Hepatic stellate cell (primary cell): ENCODE results near the gene RNF113B.

Source experiments
- DNase-seq: peaks from one replicate; pipeline ENCODE4 v3.0.0; 2011; ENCODE audit warnings: low spot score

The RNF113B gene

DNA sequence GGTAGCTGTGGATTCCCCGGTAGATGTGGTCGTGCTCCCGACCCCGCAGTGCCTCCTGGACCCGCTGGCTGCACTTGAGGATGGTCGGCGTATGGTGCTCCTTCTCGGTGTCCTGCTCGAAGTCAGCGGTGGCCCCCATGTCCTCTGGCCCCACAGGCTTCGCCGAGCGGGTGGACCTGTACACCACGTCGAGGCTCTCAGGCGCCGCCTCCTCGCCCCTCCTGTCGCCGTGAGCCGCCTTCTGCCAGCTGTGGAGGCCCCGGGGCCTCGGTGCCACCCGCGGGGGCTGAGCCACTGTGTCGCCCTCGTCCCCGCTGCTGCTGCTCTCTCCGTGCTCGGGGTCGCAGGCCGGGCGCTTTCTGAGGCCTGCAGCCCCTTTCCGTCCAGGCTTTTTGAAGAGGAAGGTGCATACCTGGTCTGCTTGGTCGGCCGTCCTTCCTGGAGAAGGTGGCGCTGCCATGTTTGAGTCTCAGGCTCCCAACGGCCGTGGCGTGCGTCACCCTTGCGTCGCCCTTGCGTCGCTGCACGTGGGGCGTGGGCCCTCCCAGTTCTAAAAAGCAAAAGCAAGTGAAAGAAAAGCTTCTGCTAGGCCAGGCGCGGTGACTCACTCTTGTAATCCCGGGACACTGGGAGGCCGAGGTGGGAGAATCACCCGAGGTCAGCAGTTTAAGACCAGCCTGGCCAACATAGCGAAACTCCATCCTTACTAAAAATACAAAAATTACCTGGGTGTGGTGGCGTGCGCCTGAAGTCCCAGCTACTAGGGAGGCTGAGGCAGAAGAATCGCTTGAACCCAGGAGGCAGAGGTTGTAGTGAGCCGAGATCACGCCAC lies at the start of gene RNF113B:
Gene RNF113B (minus strand): TSS at position 493 of the 832 bp plus-strand sequence. CDS start 33 bp downstream, at position 460.
- no peak for DNase-seq

DNA sequence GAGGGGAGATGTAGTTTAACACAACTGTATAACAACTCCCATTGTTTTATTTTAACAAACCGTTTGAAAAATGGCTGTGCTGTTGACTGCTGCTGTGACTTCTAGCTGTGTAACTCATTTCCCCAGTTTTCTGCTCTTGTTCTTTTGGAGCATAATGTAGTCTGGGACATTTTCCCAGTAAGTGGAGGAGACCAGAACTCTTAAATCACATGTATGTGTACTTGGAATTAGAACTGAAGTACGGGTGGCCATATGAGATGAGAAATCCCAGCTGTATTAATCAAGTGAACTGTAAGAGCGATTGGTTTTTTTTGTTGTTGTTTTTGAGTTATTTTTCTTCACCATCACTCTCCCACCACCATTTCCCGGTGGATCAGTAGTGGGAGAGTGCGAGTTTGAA lies 49.4 kb upstream of the RNF113B start:
- DNase-seq: no peak

GRCh38 chr13:98225036-98225940 lies 48.2 kb upstream of the RNF113B start:
- DNase-seq: no peak

- no peak for DNase-seq
Observed at GRCh38 chr13:98224557-98224956, 47.5 kb upstream of the RNF113B start.

DNA sequence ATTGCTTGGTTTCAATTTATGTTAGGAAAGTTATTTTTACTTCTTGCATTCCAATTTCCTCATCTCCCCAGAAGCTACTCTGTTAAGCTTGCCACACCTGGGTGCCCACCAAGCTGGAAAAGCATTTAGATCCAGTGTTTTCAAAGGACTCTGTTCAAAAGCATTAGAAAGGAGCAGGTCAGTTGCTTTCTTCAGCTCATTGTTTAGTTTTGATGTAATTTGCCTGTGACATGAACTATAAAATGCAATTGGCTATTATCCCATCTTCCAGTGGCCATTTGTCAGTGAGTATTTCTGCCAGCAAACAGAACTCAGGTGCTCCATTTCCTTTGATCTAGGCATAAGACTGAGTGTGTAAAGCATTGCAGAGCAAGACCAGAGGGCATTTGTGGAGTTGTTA lies 46.7 kb upstream of the RNF113B start:
- no peak for DNase-seq

DNA sequence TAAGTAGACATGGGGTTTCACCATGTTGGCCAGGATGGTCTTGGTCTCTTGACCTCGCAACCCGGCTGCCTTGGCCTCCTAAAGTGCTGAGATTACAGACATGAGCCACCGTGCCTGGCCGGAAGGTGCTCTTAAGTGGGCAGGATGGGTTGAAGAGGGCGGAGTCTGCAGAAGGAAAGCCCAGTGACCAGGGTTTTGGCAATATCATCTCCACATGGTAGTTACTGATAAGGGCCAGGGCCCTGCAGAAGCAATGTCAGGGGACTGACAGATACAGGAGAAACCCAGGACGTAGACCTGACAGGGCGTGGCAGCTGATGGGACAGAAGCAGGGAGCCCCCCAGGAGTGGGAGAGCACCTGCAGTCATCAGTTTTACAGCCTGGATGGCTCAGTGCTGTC lies 45.7 kb upstream of the RNF113B start:
- no peak for DNase-seq

DNA sequence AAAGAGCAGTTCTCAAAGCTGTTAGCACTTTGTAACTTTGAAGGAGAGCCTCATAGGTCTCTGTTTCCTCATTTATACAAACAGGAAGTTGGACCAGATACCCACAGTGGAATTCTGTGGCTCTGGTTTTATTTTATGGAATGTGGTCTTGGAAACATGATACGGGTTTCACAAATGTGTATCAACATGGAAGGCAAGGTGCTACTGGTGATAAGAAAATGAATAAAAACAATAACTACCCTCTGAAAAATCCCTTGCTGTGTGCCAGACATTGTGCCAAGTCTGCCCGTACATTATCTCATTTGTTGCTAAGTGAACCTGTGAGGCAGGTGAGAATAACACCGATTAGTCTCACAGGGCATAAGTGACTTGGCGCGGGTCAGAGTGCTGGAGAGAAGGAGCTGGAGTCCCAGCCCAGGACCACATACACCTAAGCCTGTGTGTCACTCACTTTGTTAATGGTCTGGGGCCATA lies 45.0 kb upstream of the RNF113B start:
- DNase-seq: peak; percentile 54

DNA sequence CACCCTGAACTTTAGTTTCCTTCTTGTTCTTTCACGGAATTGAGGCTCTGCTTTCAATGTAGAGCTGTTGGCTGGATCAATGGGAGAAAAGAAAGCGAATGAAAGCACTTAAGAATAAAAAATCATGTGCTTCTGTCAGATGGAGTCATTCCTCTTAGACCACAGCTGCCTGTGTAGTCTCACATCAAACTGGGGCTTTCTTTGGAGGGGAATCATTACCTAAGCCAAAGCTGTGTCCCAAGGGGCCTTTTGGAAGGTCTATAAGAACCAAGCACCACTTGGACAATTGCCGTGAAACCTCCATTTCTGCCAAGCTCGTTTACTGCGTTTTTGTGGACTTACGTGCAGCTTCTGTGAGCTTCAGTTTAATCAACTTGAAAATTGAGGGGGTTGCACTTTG lies 44.2 kb upstream of the RNF113B start:
- DNase-seq: no peak

DNA sequence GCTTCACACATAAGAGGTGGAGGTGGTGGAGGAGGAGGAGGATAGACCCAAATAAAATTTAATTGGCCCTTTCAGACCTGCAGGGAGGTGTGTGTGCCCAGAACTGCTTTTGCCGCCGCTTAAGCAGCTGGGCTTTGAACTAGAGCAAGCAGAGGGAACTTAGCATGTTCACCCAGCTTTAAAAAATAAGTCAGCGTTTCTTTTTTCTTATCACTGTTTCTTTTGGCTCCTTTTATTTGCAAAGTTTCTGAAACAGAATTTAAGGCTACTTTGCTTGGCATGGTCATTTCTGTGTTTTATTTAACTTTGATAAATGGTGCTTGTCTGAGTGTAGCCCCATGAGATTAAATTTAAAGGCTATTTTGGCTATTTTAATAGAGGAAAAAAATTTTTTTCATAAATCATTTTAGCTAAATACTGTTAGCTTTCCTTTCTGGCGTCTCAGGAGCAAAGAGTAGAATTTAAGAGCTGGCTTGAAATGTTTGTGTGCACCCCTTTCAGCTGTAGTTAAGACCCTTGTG lies 43.3 kb upstream of the RNF113B start:
- DNase-seq: no peak

- DNase-seq: no peak
Observed at GRCh38 chr13:98219685-98220084, 42.6 kb upstream of the RNF113B start.

DNA sequence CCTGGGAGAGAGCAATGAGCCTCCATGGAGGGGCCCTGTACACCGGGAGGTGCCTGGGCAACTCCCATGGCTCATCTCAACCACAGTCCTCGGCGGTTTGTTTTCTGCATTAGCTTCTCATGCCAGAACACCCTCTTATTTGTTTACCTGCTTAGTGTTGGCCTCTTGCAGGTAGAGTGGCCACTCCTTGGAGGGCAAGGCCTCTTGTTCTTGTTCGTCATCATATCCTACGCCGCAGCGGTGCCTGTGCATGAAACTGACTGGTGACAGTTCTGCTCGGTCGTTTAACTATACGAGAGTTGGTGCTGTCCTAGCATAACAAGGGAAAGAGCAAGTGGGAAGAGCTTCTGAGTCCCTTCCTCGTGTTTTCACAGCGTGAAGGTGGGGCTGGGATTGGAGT lies 40.5 kb upstream of the RNF113B start:
- DNase-seq: no peak

- no peak for DNase-seq
Observed at GRCh38 chr13:98216711-98217285, 39.7 kb upstream of the RNF113B start.

DNA sequence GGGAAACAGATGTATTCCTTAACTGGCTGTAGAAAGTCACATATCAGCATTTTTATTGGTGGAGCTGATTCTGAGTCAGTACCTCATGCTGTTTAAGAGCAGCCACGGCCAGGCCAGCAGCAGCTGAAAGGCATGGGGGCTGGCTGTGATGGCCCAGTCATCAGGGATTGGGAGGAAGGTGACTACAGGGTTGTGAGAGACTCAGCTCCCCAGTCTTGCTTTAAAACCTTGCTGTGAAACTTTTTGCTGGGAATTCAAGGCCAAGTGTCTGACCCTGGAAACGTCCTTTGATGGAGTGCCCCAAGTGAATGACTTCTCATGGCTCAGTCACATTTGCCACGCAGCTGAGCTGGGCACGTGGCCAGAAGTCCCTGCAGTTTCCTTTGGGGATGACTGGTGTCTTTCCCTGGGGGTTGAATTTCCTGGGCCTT lies 39.1 kb upstream of the RNF113B start:
- peak; percentile 92 for DNase-seq

GRCh38 chr13:98215508-98215907 lies 38.4 kb upstream of the RNF113B start:
- DNase-seq: no peak

- no peak for DNase-seq
Observed at GRCh38 chr13:98214707-98215106, 37.6 kb upstream of the RNF113B start.

- DNase-seq: peak; percentile 59
Observed at GRCh38 chr13:98214008-98214643, 37.1 kb upstream of the RNF113B start.

DNA sequence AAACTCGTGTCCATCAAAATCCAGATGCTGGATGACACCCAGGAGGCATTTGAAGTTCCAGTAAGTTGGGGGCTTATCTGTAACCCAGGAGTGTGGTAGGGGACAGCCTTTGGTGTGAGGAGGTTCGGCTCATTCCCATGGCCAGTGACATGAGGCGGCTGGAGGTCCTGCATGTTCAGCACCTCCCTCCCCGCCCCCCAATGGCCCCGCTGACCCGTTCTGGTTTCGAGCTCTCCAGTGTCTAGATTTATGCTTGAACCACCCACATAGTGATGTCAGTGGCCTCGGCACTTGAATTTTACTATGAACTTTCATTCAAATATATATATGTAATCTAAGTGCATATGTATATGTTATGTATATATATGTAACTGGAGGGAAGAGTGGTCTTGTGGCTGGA lies 36.3 kb upstream of the RNF113B start:
- no peak for DNase-seq

DNA sequence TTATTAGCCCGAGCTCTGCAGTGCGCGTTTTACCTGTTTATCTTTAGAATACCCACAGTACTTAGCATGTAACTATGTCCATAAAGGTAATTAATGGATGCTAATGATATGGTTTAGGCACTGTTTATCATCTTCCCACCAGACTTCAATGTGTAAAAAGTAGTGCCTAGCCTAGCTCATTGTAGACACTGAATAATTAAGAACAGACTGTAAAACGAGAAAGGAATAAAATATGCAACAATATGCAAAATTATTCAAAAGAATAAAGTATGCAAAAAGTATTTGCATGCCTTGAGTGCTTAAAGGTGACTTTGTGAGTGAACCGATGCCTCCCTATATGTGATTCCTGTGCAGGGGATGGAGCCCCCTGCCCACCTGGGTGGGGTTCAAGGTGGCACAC lies 35.7 kb upstream of the RNF113B start:
- DNase-seq: no peak

- DNase-seq: no peak
Observed at GRCh38 chr13:98208606-98209005, 31.5 kb upstream of the RNF113B start.

- peak; percentile 47 for DNase-seq
Observed at GRCh38 chr13:98207416-98207815, 30.3 kb upstream of the RNF113B start.

DNA sequence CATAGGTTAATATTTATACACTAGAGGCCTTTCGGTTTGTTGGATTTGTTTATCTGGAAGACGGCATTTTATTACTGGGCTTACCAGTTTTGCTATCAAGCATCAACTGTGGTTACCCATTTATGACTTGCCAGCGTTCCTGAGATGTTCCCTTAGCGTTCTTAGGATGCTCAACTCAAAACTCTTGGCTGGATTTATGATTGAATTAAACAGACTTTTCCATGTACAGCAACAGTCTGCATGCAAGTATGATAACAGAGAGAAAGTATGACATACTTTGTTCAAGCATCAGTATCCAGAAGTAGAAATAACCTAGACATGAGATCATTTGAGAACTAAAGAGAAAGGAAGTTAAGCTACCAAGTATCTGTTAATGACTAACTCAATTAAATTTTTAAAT lies 29.9 kb upstream of the RNF113B start:
- peak; percentile 80 for DNase-seq

- DNase-seq: no peak
Observed at GRCh38 chr13:98204546-98204945, 27.5 kb upstream of the RNF113B start.
